BE2C (cell line): ENCODE data around the gene MYO18B.
A peak's percentile ranks its signal among the peaks of the same experiment; 100 is the strongest.

Source experiments
- DNase-seq: peaks from one replicate; pipeline ENCODE4 v3.0.0-alpha.2; 2020
- H3K27me3 ChIP-seq: fragments of 250-450 bp; sonication (Bioruptor Pico); 2 replicates; pipeline ENCODE4 v1.5.1; 2020; ENCODE audit warnings: mild to moderate bottlenecking
- H3K36me3 ChIP-seq: fragments of 250-450 bp; sonication (Bioruptor Pico); 2 replicates; pipeline ENCODE4 v1.5.1; 2020; ENCODE audit warnings: mild to moderate bottlenecking
- H3K4me1 ChIP-seq: fragments of 250-450 bp; sonication (Bioruptor Pico); 2 replicates; pipeline ENCODE4 v1.5.1; 2020
- H3K4me3 ChIP-seq: 2 replicates; pipeline ENCODE4 v1.5.1; 2011; ENCODE audit warnings: low read depth, low read length
- H3K9me3 ChIP-seq: fragments of 250-450 bp; sonication (Bioruptor Pico); 2 replicates; pipeline ENCODE4 v1.5.1; 2020
- TF ChIP-seq, protein P1 (sequence below): IDR thresholded peaks from 2 replicates; pipeline ENCODE4 v1.5.1; 2012; ENCODE audit warnings: mild to moderate bottlenecking, low read depth, low read length

MYO18B gene

DNA sequence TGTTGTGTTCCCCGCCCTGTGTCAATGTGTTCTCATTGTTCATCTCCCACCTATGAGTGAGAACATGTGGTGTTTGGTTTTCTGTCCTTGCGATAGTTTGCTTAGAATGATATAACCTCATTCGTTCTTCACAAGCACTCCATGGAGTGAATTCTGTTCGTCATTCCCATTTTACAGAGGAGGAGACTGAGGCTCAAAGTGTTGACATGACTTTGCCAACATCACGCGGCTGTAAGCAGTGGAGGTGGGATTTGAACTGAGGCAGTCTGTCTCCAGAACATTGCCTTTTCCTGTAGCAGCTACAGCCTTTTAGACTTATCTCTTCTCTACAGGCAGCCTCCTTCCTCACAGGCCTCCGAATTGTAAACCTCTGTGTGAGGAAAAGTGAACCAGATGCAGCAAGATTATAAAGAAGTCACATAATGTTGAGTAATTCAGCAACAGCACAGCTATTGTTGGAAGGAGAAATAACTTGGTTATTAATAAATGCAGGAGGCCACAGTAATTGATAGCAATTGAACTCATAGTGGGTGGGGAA lies 74.6 kb downstream of the MYO18B start:
- TF ChIP-seq, protein P1, sequence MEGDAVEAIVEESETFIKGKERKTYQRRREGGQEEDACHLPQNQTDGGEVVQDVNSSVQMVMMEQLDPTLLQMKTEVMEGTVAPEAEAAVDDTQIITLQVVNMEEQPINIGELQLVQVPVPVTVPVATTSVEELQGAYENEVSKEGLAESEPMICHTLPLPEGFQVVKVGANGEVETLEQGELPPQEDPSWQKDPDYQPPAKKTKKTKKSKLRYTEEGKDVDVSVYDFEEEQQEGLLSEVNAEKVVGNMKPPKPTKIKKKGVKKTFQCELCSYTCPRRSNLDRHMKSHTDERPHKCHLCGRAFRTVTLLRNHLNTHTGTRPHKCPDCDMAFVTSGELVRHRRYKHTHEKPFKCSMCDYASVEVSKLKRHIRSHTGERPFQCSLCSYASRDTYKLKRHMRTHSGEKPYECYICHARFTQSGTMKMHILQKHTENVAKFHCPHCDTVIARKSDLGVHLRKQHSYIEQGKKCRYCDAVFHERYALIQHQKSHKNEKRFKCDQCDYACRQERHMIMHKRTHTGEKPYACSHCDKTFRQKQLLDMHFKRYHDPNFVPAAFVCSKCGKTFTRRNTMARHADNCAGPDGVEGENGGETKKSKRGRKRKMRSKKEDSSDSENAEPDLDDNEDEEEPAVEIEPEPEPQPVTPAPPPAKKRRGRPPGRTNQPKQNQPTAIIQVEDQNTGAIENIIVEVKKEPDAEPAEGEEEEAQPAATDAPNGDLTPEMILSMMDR, result no peak
- no peaks in the 10 kb centered on the region; the same call in 1 of the 2 replicates for H3K27me3 ChIP-seq

DNA sequence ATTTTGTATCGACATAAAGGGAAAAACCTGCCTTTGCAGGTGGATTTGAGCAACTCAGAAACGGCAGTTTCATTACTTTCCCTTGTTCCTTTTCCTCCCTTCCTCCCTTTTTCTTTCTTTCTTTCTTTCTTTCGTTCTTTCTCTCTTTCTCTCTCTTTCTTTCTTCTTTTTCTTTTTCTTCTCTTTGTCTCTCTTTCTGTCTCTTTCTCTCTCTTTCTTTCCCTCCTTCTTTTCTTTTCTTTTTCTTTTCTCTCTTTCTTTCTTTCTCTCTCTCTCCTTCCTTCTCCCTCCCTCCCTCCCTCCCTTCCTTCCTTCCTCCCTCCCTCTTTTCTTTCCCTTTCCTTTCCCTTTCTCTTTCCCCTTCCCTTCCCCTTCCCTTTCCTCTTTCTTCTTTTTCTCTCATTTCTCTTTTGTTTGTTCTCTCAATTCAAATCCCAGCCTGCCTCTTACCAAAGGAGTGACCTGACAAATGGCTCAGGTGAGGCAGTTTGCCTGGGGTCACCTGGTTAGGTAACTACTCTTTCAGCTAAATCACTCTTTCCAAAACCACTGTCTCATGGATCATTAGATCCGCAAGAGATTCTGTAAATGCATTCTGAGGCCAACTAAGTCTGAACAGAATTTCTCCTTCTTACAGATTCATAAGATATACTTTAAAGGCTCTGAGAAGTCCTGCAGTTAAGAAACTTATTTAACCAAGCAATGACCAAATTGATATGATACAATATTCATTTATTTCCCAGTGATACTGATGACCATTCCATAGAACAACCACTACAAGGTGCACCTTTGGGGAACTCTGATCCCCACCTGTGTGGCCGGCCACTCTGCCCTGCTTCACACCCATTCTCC lies 75.3 kb downstream of the MYO18B start:
- TF ChIP-seq, protein P1, result no peak
- H3K27me3 ChIP-seq, result no peaks in the 10 kb centered on the region; the same call in 1 of the 2 replicates
- H3K36me3 ChIP-seq, result no peaks in the 10 kb centered on the region
- no peaks in the 10 kb centered on the region for H3K4me1 ChIP-seq
- no peak for DNase-seq
- H3K4me3 ChIP-seq, result no peak overlapping the region
- H3K9me3 ChIP-seq, result no peaks in the 10 kb centered on the region

More for the DNA sequence above, 74.6 kb downstream of the MYO18B start:
- H3K36me3 ChIP-seq, result no peaks in the 10 kb centered on the region
- H3K9me3 ChIP-seq, result no peaks in the 10 kb centered on the region
- H3K4me1 ChIP-seq, result no peaks in the 10 kb centered on the region
- no peak for DNase-seq
- H3K4me3 ChIP-seq, result no peak overlapping the region

DNA sequence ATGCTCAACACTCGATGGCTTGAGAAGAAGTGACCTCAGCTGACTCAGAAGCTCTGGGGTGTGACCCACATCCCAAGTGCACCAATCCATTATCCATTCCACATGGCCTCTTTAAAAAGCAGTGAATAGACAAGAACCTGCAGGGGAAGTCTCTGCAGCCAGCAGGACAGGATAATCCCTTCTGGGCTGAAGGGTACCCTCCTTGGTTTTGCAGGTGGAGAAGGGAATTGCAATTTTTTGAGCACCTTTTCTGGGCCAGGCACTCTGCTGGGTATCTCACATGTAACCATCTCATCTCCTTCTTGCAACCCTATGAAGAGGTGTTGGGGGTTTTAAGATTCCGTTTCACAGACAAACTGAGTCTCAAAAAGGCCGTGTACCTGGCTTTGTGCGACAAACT lies 76.6 kb downstream of the MYO18B start:
- no peaks in the 10 kb centered on the region; the same call in 1 of the 2 replicates for H3K4me1 ChIP-seq
- no peaks in the 10 kb centered on the region; the same call in 1 of the 2 replicates for H3K27me3 ChIP-seq
- TF ChIP-seq, protein P1, result no peak
- no peak overlapping the region for H3K4me3 ChIP-seq
- DNase-seq, result no peak
- no peaks in the 10 kb centered on the region for H3K9me3 ChIP-seq
- no peaks in the 10 kb centered on the region for H3K36me3 ChIP-seq

DNA sequence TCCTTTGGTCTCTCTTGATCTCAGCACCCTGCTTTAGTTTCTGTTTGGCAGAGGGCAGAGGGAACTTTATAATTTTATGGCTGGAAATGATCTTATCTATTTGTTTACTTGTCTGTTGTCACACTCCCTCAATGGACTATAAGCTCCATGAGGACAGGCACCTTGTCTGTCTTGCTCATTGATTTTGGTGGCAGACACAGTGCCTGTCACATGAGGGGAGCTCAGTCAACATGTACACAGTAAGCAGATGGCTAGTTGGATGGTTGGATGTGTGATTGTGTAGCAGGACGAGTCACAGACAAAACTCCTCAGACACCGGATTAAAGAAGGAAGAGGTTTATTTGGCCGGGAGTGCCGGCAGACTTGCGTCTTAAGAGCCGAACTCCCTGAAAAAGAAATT lies 80.4 kb downstream of the MYO18B start:
- DNase-seq, result no peak
- Histone ChIP-seq H3K4me1 (no peaks in the 10 kb centered on the region; the same call in 1 of the 2 replicates), H3K27me3 (no peaks in the 10 kb centered on the region; the same call in 1 of the 2 replicates), H3K36me3 (no peaks in the 10 kb centered on the region), H3K4me3 (no peak overlapping the region), H3K9me3 (no peaks in the 10 kb centered on the region)
- TF ChIP-seq, protein P1, result no peak

DNA sequence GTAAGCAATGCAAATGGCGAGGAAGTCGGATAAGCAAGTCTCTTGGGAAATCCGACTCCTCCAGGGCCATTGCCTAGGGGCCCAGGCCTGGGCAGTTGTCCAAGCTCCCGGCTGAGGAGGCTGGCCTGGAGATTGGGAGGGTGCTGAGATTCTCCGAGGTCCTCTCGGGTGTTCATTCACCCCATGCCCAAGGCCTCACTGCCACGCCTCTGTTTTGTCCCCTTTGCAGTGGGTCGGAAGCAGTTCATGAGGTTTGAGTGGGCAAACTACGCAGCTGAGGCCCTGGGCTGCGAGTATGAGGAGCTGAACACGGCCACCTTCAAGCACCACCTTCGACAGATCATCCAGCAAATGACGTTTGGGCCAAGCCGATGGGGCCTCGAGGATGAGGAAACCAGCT lies 81.3 kb downstream of the MYO18B start:
- Histone ChIP-seq H3K4me3 (no peak overlapping the region), H3K4me1 (no peaks in the 10 kb centered on the region; the same call in 1 of the 2 replicates), H3K27me3 (no peaks in the 10 kb centered on the region), H3K36me3 (no peaks in the 10 kb centered on the region), H3K9me3 (no peaks in the 10 kb centered on the region)
- peak; percentile 24 for DNase-seq
- TF ChIP-seq, protein P1, result no peak

DNA sequence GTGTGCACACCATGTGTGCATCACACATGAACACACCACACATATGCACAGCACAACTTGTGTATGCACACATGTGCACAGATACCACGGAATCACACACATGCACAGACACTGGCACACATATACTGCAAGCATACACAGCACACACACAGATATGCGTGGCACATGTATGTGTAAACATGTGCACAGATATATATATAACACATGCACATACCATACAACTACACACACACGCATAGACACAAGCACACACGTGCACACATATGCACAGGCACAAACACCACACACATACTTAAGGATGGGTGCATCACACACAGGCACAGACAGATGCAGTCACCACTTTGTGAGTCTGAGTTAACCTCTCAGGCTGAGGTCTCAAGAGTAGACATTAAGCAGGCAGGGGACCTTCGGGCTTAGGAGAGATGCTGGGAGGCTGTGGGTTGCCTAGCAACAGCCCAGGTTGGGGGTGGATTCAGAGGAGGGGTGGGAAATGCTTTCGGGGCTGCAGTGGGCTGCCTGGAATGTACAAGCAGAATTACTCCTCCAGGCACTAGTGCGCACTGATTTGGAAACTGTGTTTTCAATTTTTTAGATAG lies 82.9 kb downstream of the MYO18B start:
- H3K4me3 ChIP-seq, result no peak overlapping the region
- no peaks in the 10 kb centered on the region for H3K27me3 ChIP-seq
- no peak for DNase-seq
- TF ChIP-seq, protein P1, result no peak
- no peaks in the 10 kb centered on the region; the same call in 1 of the 2 replicates for H3K4me1 ChIP-seq
- no peaks in the 10 kb centered on the region for H3K9me3 ChIP-seq
- H3K36me3 ChIP-seq, result no peaks in the 10 kb centered on the region
